GM23248 (cell line): Measurements from ENCODE around the gene TRERF1.

Source experiments
- EZH2 ChIP-seq: fragments of 200-600 bp; sonication (generic); IDR thresholded peaks from 2 replicates; pipeline ENCODE4 v1.6.1; 2018; ENCODE audit warnings: antibody characterized with exemption, mild to moderate bottlenecking; ENCODE audit not compliant: insufficient read depth, poor library complexity, severe bottlenecking
- EZH2phosphoT487 ChIP-seq: fragments of 200-600 bp; sonication (generic); IDR thresholded peaks from 2 replicates; pipeline ENCODE4 v1.6.1; 2018; ENCODE audit warnings: antibody characterized with exemption, moderate library complexity, mild to moderate bottlenecking, low read depth; ENCODE audit not compliant: insufficient read depth

- TF ChIP-seq EZH2phosphoT487 (no peak), EZH2 (no peak)
Measured at GRCh38 chr6:42417641-42418112, 34.0 kb downstream of the TRERF1 start.
